Activated CD4-positive, alpha-beta T cell treated with anti-CD3 and anti-CD28 coated beads for 36 hours (primary cell): ENCODE data around the gene NRXN3. TPM values are rescaled to one million over a fixed set of nuclear protein-coding genes. Genes with fewer than 3 reads are reported as not detected.

Experiments
- ATAC-seq: fragments of 200-7000 bp; cut with Tn5 transposase; one replicate; pipeline ENCODE4 v1.10.0; 2021; ENCODE audit warnings: mild to moderate bottlenecking, moderate library complexity
- CTCF ChIA-PET: fragments of 350-600 bp; sonication (Branson Sonifier 250); formaldehyde crosslinking; loops from one replicate; lab custom pipeline; 2021; ENCODE audit warnings: antibody characterized with exemption; lab: Charles Lee
- POLR2A ChIA-PET: fragments of 350-600 bp; sonication (Branson Sonifier 250); formaldehyde crosslinking; loops from one replicate; lab custom pipeline; 2021; ENCODE audit warnings: antibody characterized with exemption, inconsistent platforms; lab: Charles Lee
- DNase-seq: peaks from one replicate; pipeline ENCODE4 v3.0.0-alpha.2; 2020
- H3K27ac Mint-ChIP-seq: one replicate; pipeline ENCODE4 v1.8.0; 2021; ENCODE audit warnings: mixed read lengths
- H3K27me3 Mint-ChIP-seq: one replicate; pipeline ENCODE4 v1.8.0; 2021; ENCODE audit warnings: mixed read lengths
- H3K36me3 Mint-ChIP-seq: one replicate; pipeline ENCODE4 v1.8.0; 2021; ENCODE audit warnings: low read depth, mixed read lengths
- H3K4me1 Mint-ChIP-seq: one replicate; pipeline ENCODE4 v1.8.0; 2021; ENCODE audit warnings: mixed read lengths
- H3K4me3 Mint-ChIP-seq: one replicate; pipeline ENCODE4 v1.8.0; 2021; ENCODE audit warnings: mild to moderate bottlenecking, moderate library complexity, mixed read lengths
- H3K9me3 Mint-ChIP-seq: one replicate; pipeline ENCODE4 v1.8.0; 2021; ENCODE audit warnings: low read depth, mixed read lengths
- intact Hi-C, 2 experiments: fragments of 100-400 bp; cut with DNase I in 1 of 2; cut with micrococcal nuclease in 1 of 2; formaldehyde crosslinking; loops; one replicate each; pipeline versions ENCODE4 v1.14.2 to v1.15.1; 2022 to 2024; cut with DNase I, micrococcal nuclease
- total RNA-seq, 2 experiments: library from RNA; stranded (reverse); gene quantifications; one replicate each; pipeline ENCODE4 v1.2.3, GENCODE V29; 2021

NRXN3 gene
- total RNA-seq, 2 experiments from 2014 or later: not detected

GRCh38 chr14:78617735-78618134 lies 447.6 kb downstream of the NRXN3 start:
- POLR2A ChIA-PET: no interaction called here
- Mint-ChIP-seq H3K9me3 (no peaks in the 10 kb centered on the region), H3K4me3 (no peak overlapping the region), H3K27ac (no peak overlapping the region), H3K36me3 (no peaks in the 10 kb centered on the region), H3K27me3 (peaks cover 8% of the 10 kb centered on the region), H3K4me1 (no peaks in the 10 kb centered on the region)
- CTCF ChIA-PET: no interaction called here
- intact Hi-C loops: no loop called here
- no peak for DNase-seq
- no peak for ATAC-seq

- H3K36me3 Mint-ChIP-seq: no peaks in the 10 kb centered on the region
- intact Hi-C loops: no loop called here
- H3K9me3 Mint-ChIP-seq: no peaks in the 10 kb centered on the region
- peaks cover 8% of the 10 kb centered on the region for H3K27me3 Mint-ChIP-seq
- ChIA-PET POLR2A (no interaction called here), CTCF (interaction anchor here (0.7 kb wide), 1 partner anchor 607 kb away, joined by 3 read pairs; no protein-coding TSS in a partner anchor)
- no peak overlapping the region for H3K27ac Mint-ChIP-seq
- no peaks in the 10 kb centered on the region for H3K4me1 Mint-ChIP-seq
- ATAC-seq: no peak
- DNase-seq: no peak
- no peak overlapping the region for H3K4me3 Mint-ChIP-seq
Measured at GRCh38 chr14:78618368-78618767, 448.2 kb downstream of the NRXN3 start.

GRCh38 chr14:78627114-78627513 lies 456.9 kb downstream of the NRXN3 start:
- ChIA-PET POLR2A (no interaction called here), CTCF (interaction anchor here (0.8 kb wide), 1 partner anchor 307 kb away, joined by 3 read pairs; no protein-coding TSS in a partner anchor)
- Mint-ChIP-seq H3K9me3 (no peaks in the 10 kb centered on the region), H3K4me3 (no peak overlapping the region), H3K27ac (no peak overlapping the region), H3K4me1 (no peaks in the 10 kb centered on the region), H3K36me3 (no peaks in the 10 kb centered on the region), H3K27me3 (peaks cover 13% of the 10 kb centered on the region)
- intact Hi-C loops: no loop called here
- DNase-seq: no peak
- no peak for ATAC-seq

GRCh38 chr14:78631551-78631950 lies 461.4 kb downstream of the NRXN3 start:
- DNase-seq (no peak), ATAC-seq (no peak)
- POLR2A ChIA-PET: no interaction called here
- H3K4me1 Mint-ChIP-seq: no peaks in the 10 kb centered on the region
- intact Hi-C loops: no loop called here
- CTCF ChIA-PET: no interaction called here
- peaks cover 2% of the 10 kb centered on the region for H3K9me3 Mint-ChIP-seq
- no peaks in the 10 kb centered on the region for H3K36me3 Mint-ChIP-seq
- peaks cover 9% of the 10 kb centered on the region for H3K27me3 Mint-ChIP-seq
- H3K27ac Mint-ChIP-seq: no peak overlapping the region
- H3K4me3 Mint-ChIP-seq: no peak overlapping the region

- ATAC-seq (no peak), DNase-seq (no peak)
- intact Hi-C loops: no loop called here
- Mint-ChIP-seq H3K36me3 (no peaks in the 10 kb centered on the region), H3K9me3 (peaks cover 2% of the 10 kb centered on the region), H3K27me3 (peaks cover 17% of the 10 kb centered on the region), H3K27ac (no peak overlapping the region), H3K4me3 (no peak overlapping the region), H3K4me1 (no peaks in the 10 kb centered on the region)
- POLR2A ChIA-PET: no interaction called here
- CTCF ChIA-PET: no interaction called here
Measured at GRCh38 chr14:78633752-78634151, 463.6 kb downstream of the NRXN3 start.

GRCh38 chr14:78637489-78637888 lies 467.3 kb downstream of the NRXN3 start:
- no peak for ATAC-seq
- Mint-ChIP-seq H3K27me3 (peaks cover 13% of the 10 kb centered on the region), H3K27ac (no peak overlapping the region), H3K4me1 (no peaks in the 10 kb centered on the region), H3K9me3 (peaks cover 2% of the 10 kb centered on the region), H3K36me3 (no peaks in the 10 kb centered on the region), H3K4me3 (no peak overlapping the region)
- DNase-seq: no peak
- ChIA-PET POLR2A (no interaction called here), CTCF (no interaction called here)
- intact Hi-C loops: no loop called here

- DNase-seq: no peak
- Mint-ChIP-seq H3K9me3 (peaks cover 2% of the 10 kb centered on the region), H3K36me3 (no peaks in the 10 kb centered on the region), H3K27me3 (peaks cover 13% of the 10 kb centered on the region), H3K27ac (no peak overlapping the region), H3K4me1 (no peaks in the 10 kb centered on the region), H3K4me3 (no peak overlapping the region)
- POLR2A ChIA-PET: no interaction called here
- CTCF ChIA-PET: no interaction called here
- intact Hi-C loops: no loop called here
- no peak for ATAC-seq
Measured at GRCh38 chr14:78637908-78638475, 467.8 kb downstream of the NRXN3 start.

GRCh38 chr14:78638926-78639325 lies 468.8 kb downstream of the NRXN3 start:
- no peak for DNase-seq
- peaks cover 13% of the 10 kb centered on the region for H3K27me3 Mint-ChIP-seq
- H3K36me3 Mint-ChIP-seq: no peaks in the 10 kb centered on the region
- H3K4me1 Mint-ChIP-seq: no peaks in the 10 kb centered on the region
- POLR2A ChIA-PET: no interaction called here
- no peak overlapping the region for H3K4me3 Mint-ChIP-seq
- no peak for ATAC-seq
- intact Hi-C loops: no loop called here
- H3K27ac Mint-ChIP-seq: no peak overlapping the region
- CTCF ChIA-PET: no interaction called here
- peaks cover 2% of the 10 kb centered on the region for H3K9me3 Mint-ChIP-seq

GRCh38 chr14:78644824-78645559 lies 474.8 kb downstream of the NRXN3 start:
- CTCF ChIA-PET: no interaction called here
- ATAC-seq (no peak), DNase-seq (no peak)
- Mint-ChIP-seq H3K27ac (no peak overlapping the region), H3K27me3 (peaks cover 7% of the 10 kb centered on the region), H3K36me3 (no peaks in the 10 kb centered on the region), H3K4me1 (no peaks in the 10 kb centered on the region), H3K9me3 (no peaks in the 10 kb centered on the region), H3K4me3 (no peak overlapping the region)
- POLR2A ChIA-PET: no interaction called here
- intact Hi-C loops: no loop called here

GRCh38 chr14:78652727-78653126 lies 482.6 kb downstream of the NRXN3 start:
- intact Hi-C loops: no loop called here
- Mint-ChIP-seq H3K9me3 (no peaks in the 10 kb centered on the region), H3K27ac (no peak overlapping the region), H3K4me1 (no peaks in the 10 kb centered on the region), H3K4me3 (no peak overlapping the region), H3K36me3 (no peaks in the 10 kb centered on the region), H3K27me3 (peaks cover 17% of the 10 kb centered on the region)
- DNase-seq: no peak
- no peak for ATAC-seq
- ChIA-PET POLR2A (no interaction called here), CTCF (interaction anchor here (0.8 kb wide), 1 partner anchor 1497 kb away, joined by 4 read pairs; no protein-coding TSS in a partner anchor)

GRCh38 chr14:78653173-78653572 lies 483.0 kb downstream of the NRXN3 start:
- ChIA-PET POLR2A (no interaction called here), CTCF (no interaction called here)
- H3K9me3 Mint-ChIP-seq: no peaks in the 10 kb centered on the region
- H3K4me3 Mint-ChIP-seq: no peak overlapping the region
- peaks cover 18% of the 10 kb centered on the region for H3K27me3 Mint-ChIP-seq
- no peaks in the 10 kb centered on the region for H3K36me3 Mint-ChIP-seq
- no peak for ATAC-seq
- no peak for DNase-seq
- H3K4me1 Mint-ChIP-seq: no peaks in the 10 kb centered on the region
- no peak overlapping the region for H3K27ac Mint-ChIP-seq
- intact Hi-C loops: no loop called here

- Mint-ChIP-seq H3K4me1 (no peaks in the 10 kb centered on the region), H3K27ac (no peak overlapping the region), H3K36me3 (no peaks in the 10 kb centered on the region), H3K9me3 (no peaks in the 10 kb centered on the region), H3K4me3 (no peak overlapping the region), H3K27me3 (peaks cover 9% of the 10 kb centered on the region)
- CTCF ChIA-PET: no interaction called here
- ATAC-seq: no peak
- no peak for DNase-seq
- intact Hi-C loops: no loop called here
- POLR2A ChIA-PET: no interaction called here
Measured at GRCh38 chr14:78657451-78657850, 487.3 kb downstream of the NRXN3 start.
